Spleen (tissue), 11 donors: ENCODE data around the gene ENOX1. TPM values are rescaled to one million over a fixed set of nuclear protein-coding genes. Genes with fewer than 3 reads are reported as not detected.

Experiments
- DNase-seq: peaks from one replicate; pipeline ENCODE4 v3.0.0-alpha.2; 2020
- H3K27ac ChIP-seq, 8 donors: fragments of 200-600 bp; sonication (generic) in 7 of 8; 1 replicate in 4 of 8; 2 replicates in 4 of 8; pipeline versions ENCODE4 v1.5.0 to v1.8.0; 2016 to 2021; ENCODE audit warnings: inconsistent platforms in 4 of 8, mild to moderate bottlenecking in 4 of 8, moderate library complexity in 1 of 8
- H3K27me3 ChIP-seq, 7 donors: fragments of 200-600 bp; sonication (generic) in 6 of 7; replicated peaks in 1 of 7; 1 replicate in 4 of 7; 2 replicates in 3 of 7; pipeline versions ENCODE4 v1.5.0 to v1.8.0; 2016 to 2021; ENCODE audit warnings: inconsistent platforms in 3 of 7, mild to moderate bottlenecking in 1 of 7
- H3K36me3 ChIP-seq, 6 donors: fragments of 200-600 bp; sonication (generic) in 5 of 6; 1 replicate in 4 of 6; 2 replicates in 2 of 6; pipeline versions ENCODE4 v1.5.0 to v1.8.0; 2016 to 2021; ENCODE audit warnings: inconsistent platforms in 2 of 6
- H3K4me1 ChIP-seq, 6 donors: fragments of 200-600 bp; sonication (generic) in 5 of 6; 1 replicate in 3 of 6; 2 replicates in 3 of 6; pipeline versions ENCODE4 v1.5.0 to v1.8.0; 2016 to 2021; ENCODE audit warnings: inconsistent platforms in 3 of 6
- H3K4me3 ChIP-seq, 8 donors: fragments of 200-600 bp; sonication (generic) in 7 of 8; 1 replicate in 4 of 8; 2 replicates in 4 of 8; pipeline versions ENCODE4 v1.5.0 to v1.8.0; 2016 to 2021; ENCODE audit warnings: inconsistent platforms in 4 of 8, mild to moderate bottlenecking in 4 of 8, moderate library complexity in 2 of 8
- H3K9me3 ChIP-seq, 8 donors: fragments of 200-600 bp; sonication (generic) in 7 of 8; 1 replicate in 4 of 8; 2 replicates in 4 of 8; pipeline versions ENCODE4 v1.5.0 to v1.8.0; 2016 to 2021; ENCODE audit warnings: inconsistent platforms in 4 of 8
- POLR2A ChIP-seq, 3 donors: fragments of 450-650 bp; IDR thresholded peaks; one replicate each; pipeline ENCODE4 v1.5.1; 2017; ENCODE audit warnings: antibody characterized with exemption in 3 of 3, mild to moderate bottlenecking in 1 of 3
- POLR2AphosphoS5 ChIP-seq, 3 donors: sonication (generic); formaldehyde crosslinking; IDR thresholded peaks; one replicate each; pipeline ENCODE4 v1.5.1; 2017; ENCODE audit warnings: antibody characterized with exemption in 3 of 3
- WGBS, 5 donors: extraction: QIAGEN DNeasy Blood & Tissue Kit in 3 of 5; methylation state at CpG; one replicate each; pipeline versions ENCODE4 v1.1.5 to v1.1.7; 2013 to 2018; 5-methylcytosine and 5-hydroxymethylcytosine counted together
- intact Hi-C: fragments of 100-400 bp; cut with DNase I; formaldehyde crosslinking; loops from one replicate; pipeline ENCODE4 v1.15.0; 2023; ENCODE audit warnings: low total_unique reads
- polyA plus RNA-seq, 3 donors: library from polyadenylated mRNA; stranded (reverse); fragments of 200-250 nt; gene quantifications; one replicate each; pipeline ENCODE4 v1.2.1, GENCODE V29; 2013
- total RNA-seq, 7 donors: library from RNA; depleted of rRNA in 3 of 7; stranded (reverse); fragments of >200 nt in 3 of 7; fragmentation: NEBNext Ultra II Directional in 4 of 7; extraction: Animal tissue kit (Norgen Biotek cat#: 25700) in 4 of 7; gene quantifications; one replicate each; pipeline versions ENCODE4 v1.1.0 to v1.2.1, GENCODE V29; 2016 to 2021
- TF ChIP-seq, protein P1 (sequence below), 11 experiments: fragments of 200-600 bp in 7 of 11; fragments of 450-650 bp in 4 of 11; sonication (generic) in 4 of 11; IDR thresholded peaks in 8 of 11; conservative IDR thresholded peaks in 3 of 11; 1 replicate in 7 of 11; 2 replicates in 4 of 11; pipeline versions ENCODE4 v1.4.0 to v1.8.0; 2016 to 2021; ENCODE audit warnings: antibody characterized with exemption in 11 of 11, inconsistent platforms in 4 of 11, mild to moderate bottlenecking in 1 of 11
- donor health status: healthy with polysubstance abuse.
- donor health status: DM: no; HTN: no; CAD: no; lungs with moderate emphysema.
- donor health status: DM: no; HTN: no; CAD: no.
- donor health status: Bipolar disorder and iron deficiency.
- donor health status: healthy.
- donor health status: DM: no; HTN: no; CAD: no.
- donor health status: DM: yes; HTN: yes; CAD: no.

ENOX1 gene
- total and polyA plus RNA-seq, 10 donors: 0.42 to 1.3 (median 0.54) TPM; not detected in 1

DNA sequence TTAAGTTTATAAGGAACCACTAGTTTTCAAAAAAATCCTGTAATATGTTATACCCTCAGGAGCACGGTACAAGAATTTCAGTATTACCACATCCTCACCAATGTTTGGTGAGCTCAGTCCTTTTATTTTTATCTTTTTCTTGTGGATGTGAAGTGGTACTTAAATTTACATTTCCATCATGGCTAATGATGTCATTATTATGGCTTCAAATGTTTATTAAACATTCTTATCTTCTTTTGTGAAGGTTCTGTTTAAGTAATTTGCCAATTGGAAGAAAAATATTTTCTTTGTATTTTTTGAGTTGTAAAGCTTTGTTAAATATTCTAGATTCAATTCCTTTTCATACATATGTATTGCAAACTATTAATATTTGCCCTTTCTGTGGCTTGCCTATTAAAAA, 291.0 kb downstream of the ENOX1 start:
- 59 to 90% (median 68%) methylated on average over 1 of the region's 1 CpG for WGBS, 5 donors
- Histone ChIP-seq H3K9me3 (peaks cover 0 to 17% (median 11%) of the 10 kb centered on the region in 8 donors), H3K27ac (no peak overlapping the region), H3K4me3 (no peak overlapping the region), H3K4me1 (no peaks in the 10 kb centered on the region), H3K27me3 (peaks cover 0 to 15% (median 0%) of the 10 kb centered on the region in 7 donors), H3K36me3 (no peaks in the 10 kb centered on the region)
- intact Hi-C loops: no loop called here
- DNase-seq: no peak
- TF ChIP-seq POLR2AphosphoS5 (IDR thresholded peaks at IDR 0.05) (no peak), POLR2A (IDR thresholded peaks at IDR 0.05) (no peak)
- TF ChIP-seq, protein P1, sequence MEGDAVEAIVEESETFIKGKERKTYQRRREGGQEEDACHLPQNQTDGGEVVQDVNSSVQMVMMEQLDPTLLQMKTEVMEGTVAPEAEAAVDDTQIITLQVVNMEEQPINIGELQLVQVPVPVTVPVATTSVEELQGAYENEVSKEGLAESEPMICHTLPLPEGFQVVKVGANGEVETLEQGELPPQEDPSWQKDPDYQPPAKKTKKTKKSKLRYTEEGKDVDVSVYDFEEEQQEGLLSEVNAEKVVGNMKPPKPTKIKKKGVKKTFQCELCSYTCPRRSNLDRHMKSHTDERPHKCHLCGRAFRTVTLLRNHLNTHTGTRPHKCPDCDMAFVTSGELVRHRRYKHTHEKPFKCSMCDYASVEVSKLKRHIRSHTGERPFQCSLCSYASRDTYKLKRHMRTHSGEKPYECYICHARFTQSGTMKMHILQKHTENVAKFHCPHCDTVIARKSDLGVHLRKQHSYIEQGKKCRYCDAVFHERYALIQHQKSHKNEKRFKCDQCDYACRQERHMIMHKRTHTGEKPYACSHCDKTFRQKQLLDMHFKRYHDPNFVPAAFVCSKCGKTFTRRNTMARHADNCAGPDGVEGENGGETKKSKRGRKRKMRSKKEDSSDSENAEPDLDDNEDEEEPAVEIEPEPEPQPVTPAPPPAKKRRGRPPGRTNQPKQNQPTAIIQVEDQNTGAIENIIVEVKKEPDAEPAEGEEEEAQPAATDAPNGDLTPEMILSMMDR (IDR thresholded peaks at IDR 0.05 in 8 of 11, conservative IDR thresholded peaks at IDR 0.05 in 3 of 11): no peak

DNA sequence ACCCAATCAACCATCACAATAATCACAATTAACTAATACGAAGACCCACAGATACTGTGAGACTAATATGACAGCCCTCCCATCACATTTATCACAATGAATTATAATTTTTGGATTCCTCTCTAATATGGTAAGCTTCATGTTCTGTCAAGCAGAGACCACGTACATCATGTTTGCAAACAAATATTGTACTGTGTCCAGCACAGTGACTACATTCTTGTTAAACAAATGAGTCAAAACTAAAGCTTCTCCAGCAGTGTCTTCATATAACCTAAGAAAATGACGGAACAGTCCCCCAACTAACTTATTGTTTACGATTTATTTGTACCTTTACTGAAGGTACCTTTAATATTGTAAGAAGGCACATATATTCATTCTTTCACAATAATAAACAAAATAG, 292.6 kb downstream of the ENOX1 start:
- Histone ChIP-seq H3K36me3 (no peaks in the 10 kb centered on the region), H3K27me3 (peaks cover 0 to 15% (median 0%) of the 10 kb centered on the region in 7 donors), H3K9me3 (peaks cover 0 to 4% (median under 1%) of the 10 kb centered on the region in 8 donors), H3K4me1 (no peaks in the 10 kb centered on the region), H3K4me3 (no peak overlapping the region), H3K27ac (no peak overlapping the region)
- TF ChIP-seq, protein P1 (IDR thresholded peaks at IDR 0.05 in 8 of 11, conservative IDR thresholded peaks at IDR 0.05 in 3 of 11): no peak
- TF ChIP-seq POLR2AphosphoS5 (IDR thresholded peaks at IDR 0.05) (no peak), POLR2A (IDR thresholded peaks at IDR 0.05) (no peak)
- DNase-seq: no peak
- intact Hi-C loops: no loop called here
- 81 to 93% (median 88%) methylated on average over 4 of the region's 4 CpGs for WGBS, 5 donors

DNA sequence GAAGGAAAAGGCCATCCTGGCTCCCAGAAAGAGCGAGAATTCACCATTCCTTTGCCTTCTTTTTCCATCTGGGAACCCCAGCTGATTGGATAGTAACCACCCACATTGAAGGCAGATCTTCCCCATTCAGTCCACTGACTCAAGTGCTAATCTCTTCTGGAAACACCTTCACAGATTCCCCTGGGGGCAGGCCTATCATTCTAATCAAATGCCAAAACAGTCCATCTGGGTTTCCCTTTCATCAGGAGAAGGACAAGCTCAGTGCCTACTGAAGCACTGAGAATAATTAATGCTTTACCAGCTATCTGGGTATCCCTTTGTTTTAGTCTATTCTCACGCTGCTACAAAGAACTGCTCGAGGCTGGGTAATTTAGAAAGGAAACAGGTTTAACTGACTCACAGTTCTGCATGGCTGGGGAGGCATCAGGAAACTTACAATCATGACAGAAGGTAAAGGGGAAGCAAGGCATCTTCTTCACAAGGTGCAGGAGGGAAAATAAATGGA, 293.2 kb downstream of the ENOX1 start:
- no peaks in the 10 kb centered on the region for H3K4me1 ChIP-seq
- TF ChIP-seq POLR2AphosphoS5 (IDR thresholded peaks at IDR 0.05): no peak
- TF ChIP-seq, protein P1 (IDR thresholded peaks at IDR 0.05 in 8 of 11, conservative IDR thresholded peaks at IDR 0.05 in 3 of 11): no peak
- no peak for TF ChIP-seq POLR2A (IDR thresholded peaks at IDR 0.05)
- intact Hi-C loops: no loop called here
- H3K4me3 ChIP-seq: no peak overlapping the region
- H3K27me3 ChIP-seq: peaks cover 0 to 14% (median 0%) of the 10 kb centered on the region in 7 donors
- no peaks in the 10 kb centered on the region for H3K9me3 ChIP-seq
- WGBS, 5 donors: 75 to 79% (median 75%) methylated on average over 3 of the region's 3 CpGs
- H3K27ac ChIP-seq: no peak overlapping the region
- H3K36me3 ChIP-seq: no peaks in the 10 kb centered on the region
- no peak for DNase-seq

DNA sequence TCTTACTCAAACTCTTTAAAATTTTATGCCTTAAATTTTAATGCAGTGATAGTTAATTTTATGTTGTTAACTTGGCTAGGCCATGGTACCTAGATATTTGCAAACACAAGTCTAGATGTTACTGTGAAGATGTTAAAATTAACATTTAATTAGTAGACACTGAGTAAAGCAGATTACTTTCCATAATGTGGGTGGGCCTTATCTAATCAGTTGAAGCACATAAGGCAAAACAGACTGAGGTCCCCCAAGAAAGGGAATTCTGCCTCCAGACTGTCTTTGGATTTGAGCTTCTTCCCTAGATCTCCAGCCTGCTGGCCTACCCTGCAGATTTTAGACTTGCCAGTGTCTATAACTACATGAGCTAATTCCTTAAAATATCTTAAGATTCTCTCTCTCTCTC, 294.0 kb downstream of the ENOX1 start:
- H3K36me3 ChIP-seq: no peaks in the 10 kb centered on the region
- no peak overlapping the region for H3K27ac ChIP-seq
- H3K9me3 ChIP-seq: no peaks in the 10 kb centered on the region
- TF ChIP-seq, protein P1 (IDR thresholded peaks at IDR 0.05 in 8 of 11, conservative IDR thresholded peaks at IDR 0.05 in 3 of 11): no peak
- TF ChIP-seq POLR2AphosphoS5 (IDR thresholded peaks at IDR 0.05) (no peak), POLR2A (IDR thresholded peaks at IDR 0.05) (no peak)
- H3K4me1 ChIP-seq: no peaks in the 10 kb centered on the region
- no peak for DNase-seq
- H3K4me3 ChIP-seq: no peak overlapping the region
- H3K27me3 ChIP-seq: peaks cover 0 to 6% (median 0%) of the 10 kb centered on the region in 7 donors
- intact Hi-C loops: no loop called here
